Measurements from ENCODE around the gene TCL1B.
A peak's percentile ranks its signal among the peaks of the same experiment; 100 is the strongest.

TCL1B gene

DNA sequence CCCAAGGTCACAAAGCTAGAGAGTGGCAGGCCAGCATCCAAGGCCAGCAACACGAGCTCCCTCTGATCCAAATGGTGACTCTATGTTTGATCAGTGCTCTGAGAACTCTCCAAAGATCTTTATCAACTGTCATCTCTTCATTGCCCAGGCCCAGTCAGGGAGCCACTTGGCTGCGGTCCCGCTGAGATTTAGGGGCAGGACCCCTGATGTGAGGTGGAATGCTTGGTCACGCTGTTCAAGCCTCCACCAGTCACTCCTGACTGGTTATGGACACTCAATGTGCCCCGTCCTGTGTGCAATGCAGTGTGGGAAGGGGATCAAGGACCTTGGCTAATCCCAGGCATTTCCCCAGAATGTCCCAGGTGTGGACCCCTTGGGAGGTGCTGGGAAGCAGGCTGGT is 19.8 kb upstream of the TCL1B start:
- TF ChIP-seq POLR2A (IDR thresholded peaks at IDR 0.05; ENCODE audit: low read depth, low read length) = no peak
- TF ChIP-seq POLR2AphosphoS5 (IDR thresholded peaks at IDR 0.05; ENCODE audit: low read depth, low read length) = no peak
- TF ChIP-seq PAX5 (IDR thresholded peaks at IDR 0.05; ENCODE audit: insufficient read depth, low read length, severe bottlenecking) = no peak
- DNase-seq (ENCODE audit: insufficient read length, low spot score) (no peak), FAIRE-seq (peak; percentile 70)

DNA sequence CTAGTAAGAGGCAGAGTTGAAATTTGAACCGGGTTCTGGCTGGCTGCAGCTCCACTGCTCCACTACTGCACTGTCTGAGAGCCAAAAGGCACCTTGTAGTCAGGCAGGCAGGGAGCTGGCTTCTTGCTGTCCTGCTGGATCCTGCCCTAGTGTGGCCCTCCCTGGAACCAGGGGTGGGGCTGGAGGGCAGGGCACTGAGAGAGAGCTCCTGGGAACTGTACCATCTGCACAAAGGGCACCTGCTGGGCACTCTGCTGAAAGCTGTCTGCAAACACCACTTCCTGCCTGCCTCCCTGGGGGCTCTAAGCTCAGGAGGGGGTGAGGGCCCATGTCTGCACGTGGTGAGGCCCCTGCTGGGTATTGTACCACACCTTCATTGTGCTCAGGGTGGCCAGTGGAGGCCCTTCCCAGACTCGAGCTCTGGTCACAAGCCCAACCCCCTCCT is 19.0 kb upstream of the TCL1B start:
- FAIRE-seq (no peak), DNase-seq (ENCODE audit: insufficient read length, low spot score) (no peak)
- TF ChIP-seq SPI1 (IDR thresholded peaks at IDR 0.05; ENCODE audit: low read depth, low read length) (no peak), POLR2A (IDR thresholded peaks at IDR 0.05; ENCODE audit: low read depth, low read length) (no peak), POLR2AphosphoS5 (IDR thresholded peaks at IDR 0.05; ENCODE audit: low read depth, low read length) (no peak), PAX5 (IDR thresholded peaks at IDR 0.05; ENCODE audit: insufficient read depth, low read length, severe bottlenecking) (no peak)

DNA sequence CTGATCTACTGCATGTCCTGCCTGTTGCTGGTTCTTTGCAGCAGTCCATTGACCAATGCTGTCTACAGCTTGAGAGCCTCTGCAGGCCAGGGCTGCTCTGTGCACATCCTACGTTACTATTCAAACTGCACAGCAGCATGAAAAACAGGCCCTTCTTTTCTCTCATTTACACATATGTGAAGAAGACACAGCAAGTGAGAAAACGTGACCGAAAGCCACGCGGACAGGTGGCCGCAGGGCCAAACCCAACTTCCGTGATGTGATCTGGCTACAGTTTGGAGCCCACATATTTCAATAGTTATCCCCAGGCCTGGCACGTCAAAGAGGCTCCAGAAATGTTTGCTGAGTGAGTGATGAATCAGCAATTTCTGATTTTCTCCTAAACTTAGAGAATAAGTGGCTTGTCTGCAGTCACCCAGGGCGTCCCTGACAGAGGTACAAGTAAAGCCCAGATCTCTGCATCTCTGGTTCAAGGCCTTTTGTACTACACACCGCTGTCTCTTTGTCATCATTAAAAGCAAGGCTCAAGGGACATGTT is 17.9 kb upstream of the TCL1B start:
- DNase-seq (ENCODE audit: insufficient read length, low spot score) (no peak), FAIRE-seq (peak; percentile 81)
- TF ChIP-seq PAX5 (IDR thresholded peaks at IDR 0.05; ENCODE audit: insufficient read depth, low read length, severe bottlenecking) (no peak), TAF1 (IDR thresholded peaks at IDR 0.05; ENCODE audit: low read depth, low read length) (no peak), SPI1 (IDR thresholded peaks at IDR 0.05; ENCODE audit: low read depth, low read length) (no peak), POLR2AphosphoS5 (IDR thresholded peaks at IDR 0.05; ENCODE audit: low read depth, low read length) (no peak), POLR2A (IDR thresholded peaks at IDR 0.05; ENCODE audit: low read depth, low read length) (no peak), POU2F2 (IDR thresholded peaks at IDR 0.05; ENCODE audit: low read depth, low read length) (no peak)

DNA sequence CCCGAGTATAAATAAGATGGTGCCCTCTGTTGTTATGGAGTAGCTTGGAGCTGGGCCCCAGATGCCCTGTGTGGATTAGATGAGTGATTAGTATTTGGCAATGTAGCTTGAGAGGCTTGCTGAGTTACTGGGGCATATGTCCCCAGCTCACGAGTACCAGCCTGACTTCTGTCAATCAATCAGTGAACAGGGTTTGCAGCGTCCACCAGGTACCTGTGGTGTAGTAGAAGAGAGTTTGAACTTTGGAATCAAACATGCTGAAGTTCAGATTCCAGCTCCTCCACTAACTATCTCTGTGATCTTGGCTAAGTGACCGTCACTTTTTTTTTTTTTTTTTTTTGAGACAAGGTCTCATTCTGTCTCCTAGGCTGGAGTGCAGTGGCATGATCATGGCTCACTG is 11.6 kb upstream of the TCL1B start:
- TF ChIP-seq PAX5 (IDR thresholded peaks at IDR 0.05; ENCODE audit: insufficient read depth, low read length, severe bottlenecking) = no peak
- TF ChIP-seq TAF1 (IDR thresholded peaks at IDR 0.05; ENCODE audit: low read depth, low read length) = no peak
- no peak for TF ChIP-seq POLR2AphosphoS5 (IDR thresholded peaks at IDR 0.05; ENCODE audit: low read depth, low read length)
- no peak for TF ChIP-seq POU2F2 (IDR thresholded peaks at IDR 0.05; ENCODE audit: low read depth, low read length)
- TF ChIP-seq POLR2A (IDR thresholded peaks at IDR 0.05; ENCODE audit: low read depth, low read length) = no peak
- no peak for DNase-seq (ENCODE audit: insufficient read length, low spot score)
- FAIRE-seq = peak; percentile 33

DNA sequence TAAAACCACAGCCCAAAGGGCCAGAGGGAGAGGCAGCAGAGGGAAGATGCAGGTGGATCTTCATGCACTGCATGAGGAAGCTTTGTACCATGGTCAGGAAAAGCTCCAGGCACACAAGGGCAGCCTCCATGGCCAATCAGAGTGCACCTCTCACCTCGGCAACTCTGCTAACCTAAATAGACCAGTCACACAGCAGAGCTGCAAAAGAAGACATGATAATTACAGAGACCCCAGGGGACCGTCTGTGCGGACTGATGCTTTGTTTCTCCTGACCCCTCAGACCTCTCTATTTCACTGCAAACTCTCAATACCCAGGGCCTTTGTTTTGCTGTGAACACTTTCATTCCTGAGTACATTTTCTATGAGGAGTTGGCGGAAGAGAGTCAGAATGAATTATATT is 10.7 kb upstream of the TCL1B start:
- DNase-seq (ENCODE audit: insufficient read length, low spot score) (no peak), FAIRE-seq (no peak)
- TF ChIP-seq TAF1 (IDR thresholded peaks at IDR 0.05; ENCODE audit: low read depth, low read length) = no peak
- TF ChIP-seq SPI1 (IDR thresholded peaks at IDR 0.05; ENCODE audit: low read depth, low read length) = no peak
- no peak for TF ChIP-seq POLR2A (IDR thresholded peaks at IDR 0.05; ENCODE audit: low read depth, low read length)
- no peak for TF ChIP-seq POU2F2 (IDR thresholded peaks at IDR 0.05; ENCODE audit: low read depth, low read length)
- TF ChIP-seq PAX5 (IDR thresholded peaks at IDR 0.05; ENCODE audit: insufficient read depth, low read length, severe bottlenecking) = no peak
- TF ChIP-seq POLR2AphosphoS5 (IDR thresholded peaks at IDR 0.05; ENCODE audit: low read depth, low read length) = no peak

DNA sequence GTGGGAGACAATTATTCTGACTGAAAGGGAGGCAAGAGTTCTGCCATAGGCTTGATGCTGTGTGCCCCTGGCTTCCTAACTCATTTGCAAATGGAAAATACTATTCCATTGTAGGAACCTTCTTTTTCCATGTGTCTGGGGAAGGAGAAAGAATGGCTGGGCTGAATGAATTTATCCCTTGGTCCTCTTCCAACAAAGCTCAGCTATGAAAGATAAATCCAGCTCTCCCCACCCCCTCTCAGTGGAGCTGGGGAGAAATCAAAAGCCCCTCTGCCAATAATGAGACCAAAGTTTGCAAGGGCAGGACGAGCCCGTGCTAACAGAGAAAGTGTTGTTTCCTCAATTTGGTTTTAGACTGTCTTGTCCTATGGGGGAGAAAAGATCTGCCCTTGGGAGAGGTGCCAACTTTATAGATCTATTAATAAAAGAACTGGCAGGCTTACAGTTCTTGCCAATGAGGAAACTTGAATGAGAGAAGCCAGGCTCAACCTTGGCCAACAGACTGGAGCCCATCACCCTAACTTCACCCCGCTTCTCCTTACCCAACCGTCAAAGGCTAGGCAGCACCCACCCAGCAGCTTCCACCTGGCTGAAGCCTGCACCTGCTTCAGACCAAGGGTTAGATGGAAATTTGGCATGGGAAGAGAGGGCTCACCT is 8.9 kb upstream of the TCL1B start:
- DNase-seq (ENCODE audit: insufficient read length, low spot score) (no peak), FAIRE-seq (no peak)
- TF ChIP-seq PAX5 (IDR thresholded peaks at IDR 0.05; ENCODE audit: insufficient read depth, low read length, severe bottlenecking) = no peak
- no peak for TF ChIP-seq TAF1 (IDR thresholded peaks at IDR 0.05; ENCODE audit: low read depth, low read length)
- TF ChIP-seq SPI1 (IDR thresholded peaks at IDR 0.05; ENCODE audit: low read depth, low read length) = no peak
- TF ChIP-seq POLR2AphosphoS5 (IDR thresholded peaks at IDR 0.05; ENCODE audit: low read depth, low read length) = no peak
- no peak for TF ChIP-seq POU2F2 (IDR thresholded peaks at IDR 0.05; ENCODE audit: low read depth, low read length)
- TF ChIP-seq POLR2A (IDR thresholded peaks at IDR 0.05; ENCODE audit: low read depth, low read length) = no peak

DNA sequence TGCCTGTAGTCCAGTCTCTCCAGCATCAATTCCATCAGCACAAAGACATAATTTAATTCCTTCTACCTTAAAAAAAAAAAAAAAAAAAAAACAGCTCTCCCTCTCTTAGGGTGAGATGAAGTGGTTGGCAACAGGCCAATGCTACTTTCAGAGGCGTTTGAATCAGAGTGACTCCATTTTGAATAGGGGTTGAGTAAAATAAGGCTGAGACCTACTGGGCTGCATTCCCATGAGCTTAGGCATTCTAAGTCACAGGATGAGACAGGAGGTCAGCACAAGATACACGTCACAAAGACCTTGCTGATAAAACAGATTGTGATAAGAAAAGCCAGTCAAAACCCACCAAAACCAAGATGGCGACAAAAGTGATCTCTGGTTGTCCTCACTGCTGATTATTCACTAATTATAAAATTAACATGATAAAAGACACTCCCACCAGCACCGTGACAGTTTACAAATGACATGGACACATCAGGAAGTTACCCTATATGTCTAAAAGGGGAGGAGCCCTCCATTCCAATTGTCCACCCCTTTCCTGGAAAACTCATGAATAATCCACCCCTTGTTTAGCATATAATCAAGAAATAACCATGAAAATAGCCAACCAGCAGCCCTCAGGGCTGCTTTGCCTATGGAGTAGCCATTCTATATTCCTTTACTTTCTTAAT is 6.9 kb upstream of the TCL1B start:
- FAIRE-seq (no peak), DNase-seq (ENCODE audit: insufficient read length, low spot score) (no peak)
- TF ChIP-seq POU2F2 (IDR thresholded peaks at IDR 0.05; ENCODE audit: low read depth, low read length) (no peak), TAF1 (IDR thresholded peaks at IDR 0.05; ENCODE audit: low read depth, low read length) (no peak), POLR2AphosphoS5 (IDR thresholded peaks at IDR 0.05; ENCODE audit: low read depth, low read length) (no peak), POLR2A (IDR thresholded peaks at IDR 0.05; ENCODE audit: low read depth, low read length) (no peak), SPI1 (IDR thresholded peaks at IDR 0.05; ENCODE audit: low read depth, low read length) (no peak), PAX5 (IDR thresholded peaks at IDR 0.05; ENCODE audit: insufficient read depth, low read length, severe bottlenecking) (no peak)

DNA sequence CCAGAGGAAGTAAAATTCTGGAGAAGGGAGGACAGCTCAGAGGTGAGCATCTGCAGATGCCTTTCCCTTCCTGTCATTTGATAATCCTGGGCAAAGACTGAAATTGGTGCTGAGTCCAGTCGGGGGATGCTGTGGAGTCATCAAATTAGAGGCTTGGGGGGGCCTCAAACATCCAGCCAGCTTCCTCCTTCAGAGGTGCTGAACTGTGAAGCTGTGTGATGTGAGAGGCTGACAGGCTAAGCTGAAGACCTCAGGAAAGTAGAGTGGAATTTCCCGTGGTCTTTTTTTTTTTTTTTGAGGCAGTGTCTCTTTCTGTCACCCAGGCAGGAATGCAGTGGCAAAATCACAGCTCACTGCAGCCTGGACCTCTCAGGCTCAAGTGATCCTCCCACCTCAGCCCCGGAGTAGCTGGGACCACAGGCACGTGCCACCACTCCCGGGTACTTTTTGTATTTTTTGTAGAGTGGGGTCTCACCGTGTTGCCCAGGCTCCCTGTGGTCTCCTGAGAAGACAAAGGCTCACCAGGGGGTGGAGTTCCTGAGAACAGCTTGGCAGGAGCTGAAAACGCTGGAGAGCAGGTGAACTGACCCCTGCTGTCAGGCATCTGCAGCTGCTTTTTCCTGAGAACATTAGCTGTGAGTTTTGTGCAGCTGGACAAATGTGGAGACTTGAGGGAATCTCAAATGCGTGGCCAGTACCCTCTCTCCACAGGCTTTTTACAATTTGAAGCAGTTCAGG is 6.1 kb upstream of the TCL1B start:
- DNase-seq (ENCODE audit: insufficient read length, low spot score) (no peak), FAIRE-seq (no peak)
- TF ChIP-seq SPI1 (IDR thresholded peaks at IDR 0.05; ENCODE audit: low read depth, low read length) (no peak), POLR2A (IDR thresholded peaks at IDR 0.05; ENCODE audit: low read depth, low read length) (no peak), TAF1 (IDR thresholded peaks at IDR 0.05; ENCODE audit: low read depth, low read length) (no peak), POU2F2 (IDR thresholded peaks at IDR 0.05; ENCODE audit: low read depth, low read length) (no peak), POLR2AphosphoS5 (IDR thresholded peaks at IDR 0.05; ENCODE audit: low read depth, low read length) (no peak), PAX5 (IDR thresholded peaks at IDR 0.05; ENCODE audit: insufficient read depth, low read length, severe bottlenecking) (no peak)

DNA sequence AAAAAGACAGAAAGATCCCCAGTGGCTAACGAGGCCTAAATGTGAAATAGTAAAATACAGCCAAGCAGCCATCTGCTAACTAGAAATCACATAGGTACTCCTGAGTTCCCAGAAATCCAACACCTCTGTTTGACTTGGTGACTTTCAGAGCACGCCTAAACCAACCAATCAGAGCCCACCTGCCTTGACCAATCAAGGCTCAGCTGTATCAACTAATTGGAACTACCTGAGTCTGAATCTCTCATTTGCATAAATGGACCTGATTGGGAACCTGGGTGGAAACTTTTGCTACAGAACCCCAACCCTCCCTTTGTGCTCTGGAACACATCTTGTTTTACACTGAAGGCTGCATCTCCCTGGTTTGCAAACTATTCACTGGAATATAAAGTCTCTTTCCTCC is 5.1 kb upstream of the TCL1B start:
- TF ChIP-seq PAX5 (IDR thresholded peaks at IDR 0.05; ENCODE audit: insufficient read depth, low read length, severe bottlenecking) (no peak), POLR2A (IDR thresholded peaks at IDR 0.05; ENCODE audit: low read depth, low read length) (no peak), POU2F2 (IDR thresholded peaks at IDR 0.05; ENCODE audit: low read depth, low read length) (no peak), POLR2AphosphoS5 (IDR thresholded peaks at IDR 0.05; ENCODE audit: low read depth, low read length) (no peak), TAF1 (IDR thresholded peaks at IDR 0.05; ENCODE audit: low read depth, low read length) (no peak)
- no peak for DNase-seq (ENCODE audit: insufficient read length, low spot score)
- FAIRE-seq = no peak

Measured in GM12891 (cell line).